GM21786 (cell line): ENCODE results near the gene GJB3.
"Not testable (repeated sequence)": the region's sequence is repeated elsewhere in the genome, so short reads cannot be mapped to it uniquely, and the experiment has no call there.

Experiments used
- ATAC-seq: cut with Tn5 transposase; IDR thresholded peaks from one replicate; pipeline ENCODE4 v1.9.1; 2021; ENCODE audit not compliant: unreplicated experiment

Gene GJB3

GRCh38 chr1:34818862-34819261, 37.8 kb downstream of the GJB3 start:
- not testable (repeated sequence) for ATAC-seq

- no peak for ATAC-seq
These were observed 41.2 kb downstream of the GJB3 start for GRCh38 chr1:34822202-34822601.

DNA sequence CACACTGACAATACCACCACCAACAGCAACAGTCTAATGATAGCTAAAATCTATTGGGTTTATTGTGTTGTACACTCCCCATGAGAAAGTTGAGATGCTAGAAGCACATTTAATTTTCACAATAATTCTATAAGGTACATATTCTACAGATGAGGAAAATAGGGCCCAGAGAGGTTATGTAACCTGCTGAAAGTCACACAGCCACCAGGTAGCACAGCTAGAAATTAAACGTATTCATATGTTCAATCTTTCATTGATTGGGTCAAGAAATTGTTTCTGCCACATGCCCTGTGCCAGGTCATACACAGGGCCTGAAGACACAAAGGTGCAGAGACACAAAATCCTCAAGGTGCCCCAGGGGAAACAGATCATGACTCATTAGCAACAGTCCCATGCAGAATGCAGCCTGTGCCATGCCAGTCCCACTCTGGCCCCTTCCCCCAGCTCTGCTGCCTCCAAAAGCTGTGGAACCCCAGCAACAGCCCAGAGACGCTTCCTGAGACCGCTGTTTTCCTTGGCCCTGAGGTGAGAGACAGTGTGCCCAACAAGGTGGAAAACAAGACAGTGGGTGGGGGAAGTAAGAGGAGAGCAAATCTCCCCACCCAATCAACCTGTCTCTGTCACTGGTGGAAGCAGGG, 43.9 kb downstream of the GJB3 start:
- ATAC-seq, result no peak

DNA sequence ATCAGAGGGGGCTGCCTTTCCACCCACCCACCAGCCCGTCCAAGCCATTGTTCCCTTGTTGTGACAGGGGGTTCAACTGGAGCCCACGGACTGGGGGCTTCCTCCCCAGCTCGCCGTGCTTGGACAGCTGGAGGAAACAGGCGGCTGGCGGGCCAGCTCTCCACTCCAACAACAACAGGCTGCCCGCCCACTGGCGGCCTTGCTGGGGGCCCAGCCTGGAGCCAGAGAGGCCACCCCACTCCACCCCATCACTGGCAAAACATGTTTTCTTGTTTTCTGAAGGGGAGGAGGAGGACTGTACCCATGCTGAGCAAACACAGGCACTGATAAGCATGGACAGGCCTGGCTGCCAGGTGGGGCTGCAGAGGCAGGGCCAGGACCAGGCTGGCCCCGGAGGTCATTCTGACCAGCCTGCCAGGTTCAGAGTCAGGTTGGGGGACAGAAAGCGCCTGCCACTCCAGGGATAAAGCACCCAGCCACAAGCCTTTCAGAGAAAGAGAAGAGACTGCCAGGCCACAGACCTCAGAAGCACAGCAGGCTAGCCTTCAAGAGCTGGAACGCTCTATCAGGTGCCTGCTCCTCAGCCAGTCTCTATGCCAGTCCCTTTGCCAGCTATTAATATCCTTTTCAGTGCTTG, 44.6 kb downstream of the GJB3 start:
- ATAC-seq, result no peak

- no peak for ATAC-seq
These were observed 46.4 kb downstream of the GJB3 start for GRCh38 chr1:34827341-34827941.

GRCh38 chr1:34828611-34829010, 47.6 kb downstream of the GJB3 start:
- ATAC-seq, result no peak

DNA sequence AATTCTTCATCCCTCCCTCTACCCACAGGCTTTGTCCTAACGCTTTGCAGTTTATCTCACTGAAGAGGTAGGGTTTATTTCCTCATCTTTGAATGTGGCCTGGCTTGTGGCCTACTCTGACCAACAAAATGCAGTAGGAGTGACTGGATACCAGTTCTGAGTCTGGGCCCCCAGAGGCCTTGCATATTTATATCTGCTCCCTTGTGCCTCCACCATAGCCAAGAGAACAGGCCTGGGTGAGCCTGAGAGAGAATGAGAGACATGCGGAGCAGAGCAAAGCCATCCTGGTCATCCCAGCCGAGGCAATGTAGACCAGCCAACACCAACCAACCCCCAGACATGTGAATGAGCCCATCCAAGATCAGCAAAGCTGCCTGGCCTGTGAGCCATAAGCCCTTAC, 48.2 kb downstream of the GJB3 start:
- ATAC-seq, result no peak

DNA sequence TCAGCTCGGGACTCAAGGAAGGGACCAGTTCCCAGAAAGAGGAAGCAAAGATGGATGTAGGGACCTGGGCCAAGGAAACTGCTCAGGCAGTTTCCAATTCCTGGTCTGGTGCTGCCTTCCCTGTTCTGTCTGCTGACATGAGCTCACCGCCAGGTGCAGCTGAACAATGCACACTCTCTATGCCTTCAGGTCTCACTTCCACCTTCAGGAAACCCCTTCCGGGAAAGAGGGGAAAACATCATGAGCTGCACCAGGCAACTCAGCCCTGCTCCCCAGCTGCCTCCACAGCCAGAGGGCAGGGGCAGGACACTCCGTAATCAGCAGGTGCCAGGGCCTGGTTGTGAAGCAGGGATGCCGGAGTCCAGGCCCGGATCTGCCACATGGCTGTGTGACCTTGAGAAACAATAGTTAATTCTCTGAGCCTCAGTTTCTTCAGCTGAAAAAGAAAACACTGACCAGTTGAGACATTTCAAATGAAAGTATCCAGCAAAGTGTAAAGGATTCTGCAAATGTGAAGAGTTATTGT, 50.8 kb downstream of the GJB3 start:
- no peak for ATAC-seq

DNA sequence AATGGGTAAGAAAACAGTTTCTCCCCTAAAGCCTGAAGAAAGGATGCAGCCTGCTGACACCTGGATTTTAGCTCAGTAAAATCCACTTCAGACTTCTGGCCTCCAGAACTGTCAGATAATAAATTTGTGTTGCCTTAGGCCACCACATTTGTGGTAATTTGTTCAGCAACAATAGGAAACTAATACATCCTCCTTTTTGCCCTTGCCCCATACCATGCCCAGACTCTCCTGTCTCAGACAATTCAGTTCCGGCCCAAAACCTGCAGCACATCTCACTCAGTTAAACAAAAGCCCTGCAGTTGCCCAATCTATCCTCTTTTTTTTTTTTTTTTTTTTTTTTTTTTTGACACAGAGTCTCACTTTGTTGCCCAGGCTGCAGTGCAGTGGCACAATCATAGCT, 52.7 kb downstream of the GJB3 start:
- no peak for ATAC-seq
